Measurements from ENCODE around the gene UQCRQ. TPM values are rescaled to one million over a fixed set of nuclear protein-coding genes. Genes with fewer than 3 reads are reported as not detected.

UQCRQ gene
- total and polyA plus RNA-seq, 2 donors (not counting 1 experiment from before 2014, with no cell fraction given) = 71.1 to 90.0 TPM

DNA sequence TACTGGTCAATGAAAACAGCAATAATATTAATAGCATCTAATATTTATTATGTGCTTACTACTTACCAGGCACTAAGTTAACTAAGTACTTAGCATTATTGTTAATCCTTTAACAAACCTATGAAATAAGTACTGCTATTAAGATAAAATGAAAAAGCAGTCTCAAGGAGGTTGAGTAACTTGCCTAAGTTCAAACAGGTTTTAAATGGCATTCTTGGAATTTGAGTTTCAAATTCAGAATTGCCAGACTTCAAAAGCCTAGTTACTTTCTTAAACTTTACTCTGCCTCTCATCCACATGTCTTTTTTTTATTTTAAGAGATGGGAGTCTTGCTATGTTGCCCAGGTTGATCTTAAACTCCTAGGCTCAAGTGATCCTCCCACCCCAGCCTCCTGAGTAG is 23.1 kb downstream of the UQCRQ start:
- POLR2A ChIA-PET = no interaction called here
- Histone ChIP-seq H3K9me3 (ENCODE audit: control extremely low read depth in 1 of 3, control insufficient read depth in 2 of 3, insufficient read depth in 1 of 3, low read length in 2 of 3) (no peaks in the 10 kb centered on the region), H3K36me3 (replicated peaks in 1 of 2; ENCODE audit: control extremely low read depth in 1 of 2, control insufficient read depth in 1 of 2, extremely low read depth in 1 of 2, insufficient read depth in 2 of 2, low read length in 1 of 2) (peaks cover 33 to 69% of the 10 kb centered on the region in 2 experiments), H4K20me1 (ENCODE audit: control insufficient read depth, insufficient read depth, low read length, poor library complexity, severe bottlenecking) (no peaks in the 10 kb centered on the region), H2AFZ (ENCODE audit: insufficient read depth, low read depth, low read length, poor library complexity, severe bottlenecking) (no peak overlapping the region), H3K4me3 (ENCODE audit: control extremely low read depth in 1 of 5, extremely low read depth in 1 of 5, insufficient read depth in 1 of 5, low read depth in 2 of 5, low read length in 4 of 5) (no peak overlapping the region), H3K27me3 (replicated peaks in 1 of 4; ENCODE audit: control extremely low read depth in 1 of 4, control insufficient read depth in 3 of 4, insufficient read depth in 4 of 4, low read length in 3 of 4) (no peaks in the 10 kb centered on the region), H3K4me2 (replicated peaks; ENCODE audit: low read depth, low read length, poor library complexity, severe bottlenecking) (no peak overlapping the region), H3K27ac (ENCODE audit: low read length in 2 of 2) (no peak overlapping the region), H3K79me2 (ENCODE audit: control insufficient read depth, insufficient read depth, low read length) (peaks cover 5% of the 10 kb centered on the region), H3K9ac (ENCODE audit: low read length) (no peak overlapping the region), H3K4me1 (ENCODE audit: control insufficient read depth in 2 of 2, insufficient read depth in 2 of 2, low read length in 2 of 2) (no peaks in the 10 kb centered on the region)
- TF ChIP-seq, protein P1, sequence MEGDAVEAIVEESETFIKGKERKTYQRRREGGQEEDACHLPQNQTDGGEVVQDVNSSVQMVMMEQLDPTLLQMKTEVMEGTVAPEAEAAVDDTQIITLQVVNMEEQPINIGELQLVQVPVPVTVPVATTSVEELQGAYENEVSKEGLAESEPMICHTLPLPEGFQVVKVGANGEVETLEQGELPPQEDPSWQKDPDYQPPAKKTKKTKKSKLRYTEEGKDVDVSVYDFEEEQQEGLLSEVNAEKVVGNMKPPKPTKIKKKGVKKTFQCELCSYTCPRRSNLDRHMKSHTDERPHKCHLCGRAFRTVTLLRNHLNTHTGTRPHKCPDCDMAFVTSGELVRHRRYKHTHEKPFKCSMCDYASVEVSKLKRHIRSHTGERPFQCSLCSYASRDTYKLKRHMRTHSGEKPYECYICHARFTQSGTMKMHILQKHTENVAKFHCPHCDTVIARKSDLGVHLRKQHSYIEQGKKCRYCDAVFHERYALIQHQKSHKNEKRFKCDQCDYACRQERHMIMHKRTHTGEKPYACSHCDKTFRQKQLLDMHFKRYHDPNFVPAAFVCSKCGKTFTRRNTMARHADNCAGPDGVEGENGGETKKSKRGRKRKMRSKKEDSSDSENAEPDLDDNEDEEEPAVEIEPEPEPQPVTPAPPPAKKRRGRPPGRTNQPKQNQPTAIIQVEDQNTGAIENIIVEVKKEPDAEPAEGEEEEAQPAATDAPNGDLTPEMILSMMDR (IDR thresholded peaks at IDR 0.05) = no peak
- no peak for TF ChIP-seq EZH2 (IDR thresholded peaks at IDR 0.05; ENCODE audit: borderline replicate concordance, insufficient read depth, low read depth, low read length, poor library complexity, severe bottlenecking)
- Mint-ChIP-seq H3K4me1 (peaks cover 8% of the 10 kb centered on the region), H3K27me3 (no peaks in the 10 kb centered on the region), H3K27ac (no peak overlapping the region), H3K9me3 (ENCODE audit: insufficient read depth) (no peaks in the 10 kb centered on the region), H3K4me3 (no peak overlapping the region)
- ATAC-seq (ENCODE audit: low read depth) = no peak
- CTCF ChIA-PET = no interaction called here
- no peak for DNase-seq
- intact Hi-C loops (cut with micrococcal nuclease) = no loop called here

DNA sequence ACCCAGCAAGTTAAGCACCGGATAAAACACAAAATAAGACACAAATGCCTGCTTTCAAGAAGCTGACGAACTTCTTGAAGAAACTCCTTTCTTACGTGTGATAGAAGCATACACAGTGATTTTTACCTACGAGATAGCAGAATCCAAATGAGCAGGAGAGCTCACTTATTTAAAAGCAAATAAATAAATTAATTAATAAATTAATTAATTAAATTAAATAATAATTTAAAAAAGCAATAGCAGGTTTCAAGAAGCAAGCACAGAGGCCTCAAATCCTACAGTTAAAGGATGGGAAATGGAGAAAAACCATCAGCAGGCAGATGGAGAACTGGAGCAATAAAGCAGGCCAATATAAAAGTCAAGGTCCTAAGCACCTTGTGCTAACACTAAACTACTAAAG is 24.4 kb downstream of the UQCRQ start:
- no peak overlapping the region for H3K4me3 ChIP-seq (ENCODE audit: control extremely low read depth in 1 of 5, extremely low read depth in 1 of 5, insufficient read depth in 1 of 5, low read depth in 2 of 5, low read length in 4 of 5)
- no peak overlapping the region for H3K4me2 ChIP-seq (replicated peaks; ENCODE audit: low read depth, low read length, poor library complexity, severe bottlenecking)
- intact Hi-C loops (cut with micrococcal nuclease) = no loop called here
- no peak for TF ChIP-seq EZH2 (IDR thresholded peaks at IDR 0.05; ENCODE audit: borderline replicate concordance, insufficient read depth, low read depth, low read length, poor library complexity, severe bottlenecking)
- TF ChIP-seq, protein P1 (IDR thresholded peaks at IDR 0.05) = no peak
- peaks cover 37 to 80% of the 10 kb centered on the region in 2 experiments for H3K36me3 ChIP-seq (replicated peaks in 1 of 2; ENCODE audit: control extremely low read depth in 1 of 2, control insufficient read depth in 1 of 2, extremely low read depth in 1 of 2, insufficient read depth in 2 of 2, low read length in 1 of 2)
- no peak overlapping the region for H3K27ac Mint-ChIP-seq
- peaks cover 8% of the 10 kb centered on the region for H3K4me1 Mint-ChIP-seq
- H2AFZ ChIP-seq (ENCODE audit: insufficient read depth, low read depth, low read length, poor library complexity, severe bottlenecking) = no peak overlapping the region
- 93% methylated on average over 2 of the region's 4 CpGs for WGBS (ENCODE audit: insufficient coverage)
- no peak overlapping the region for H3K4me3 Mint-ChIP-seq
- H3K9me3 ChIP-seq (ENCODE audit: control extremely low read depth in 1 of 3, control insufficient read depth in 2 of 3, insufficient read depth in 1 of 3, low read length in 2 of 3) = no peaks in the 10 kb centered on the region
- no peaks in the 10 kb centered on the region for H3K27me3 ChIP-seq (replicated peaks in 1 of 4; ENCODE audit: control extremely low read depth in 1 of 4, control insufficient read depth in 3 of 4, insufficient read depth in 4 of 4, low read length in 3 of 4)
- H3K79me2 ChIP-seq (ENCODE audit: control insufficient read depth, insufficient read depth, low read length) = peaks cover 5% of the 10 kb centered on the region
- no peak for ATAC-seq (ENCODE audit: low read depth)
- no peaks in the 10 kb centered on the region for H3K4me1 ChIP-seq (ENCODE audit: control insufficient read depth in 2 of 2, insufficient read depth in 2 of 2, low read length in 2 of 2)
- DNase-seq = no peak
- H3K27ac ChIP-seq (ENCODE audit: low read length in 2 of 2) = no peak overlapping the region
- ChIA-PET POLR2A (no interaction called here), CTCF (interaction anchor here (0.7 to 1.5 kb wide), 3 partner anchors 7 to 523 kb away, joined by 3 to 4 read pairs (median 3); partner anchors contain the start of gene SHROOM1)
- no peaks in the 10 kb centered on the region for H4K20me1 ChIP-seq (ENCODE audit: control insufficient read depth, insufficient read depth, low read length, poor library complexity, severe bottlenecking)
- H3K9me3 Mint-ChIP-seq (ENCODE audit: insufficient read depth) = no peaks in the 10 kb centered on the region
- no peak overlapping the region for H3K9ac ChIP-seq (ENCODE audit: low read length)
- no peaks in the 10 kb centered on the region for H3K27me3 Mint-ChIP-seq
